NCI-H1436 (cell line): ENCODE data around the gene RCAN1.

Experiments
- DNase-seq: peaks from one replicate; lab custom pipeline; 2025; lab: John Stamatoyannopoulos, UW

RCAN1 gene

GRCh38 chr21:34537838-34538237, 77.1 kb downstream of the RCAN1 start:
- DNase-seq, result no peak

- no peak for DNase-seq
Observed at GRCh38 chr21:34536820-34537219, 78.1 kb downstream of the RCAN1 start.

- DNase-seq, result no peak
Observed at GRCh38 chr21:34536311-34536710, 78.6 kb downstream of the RCAN1 start.

- DNase-seq, result no peak
Observed at GRCh38 chr21:34535886-34536285, 79.0 kb downstream of the RCAN1 start.

GRCh38 chr21:34534522-34534921, 80.4 kb downstream of the RCAN1 start:
- no peak for DNase-seq

GRCh38 chr21:34533938-34534337, 81.0 kb downstream of the RCAN1 start:
- DNase-seq, result no peak

- no peak for DNase-seq
Observed at GRCh38 chr21:34531399-34531798, 83.5 kb downstream of the RCAN1 start.

- DNase-seq, result no peak
Observed at GRCh38 chr21:34530261-34530660, 84.7 kb downstream of the RCAN1 start.

- DNase-seq, result no peak
Observed at GRCh38 chr21:34528131-34528561, 86.8 kb downstream of the RCAN1 start.

GRCh38 chr21:34526618-34527290, 88.2 kb downstream of the RCAN1 start:
- DNase-seq, result no peak

GRCh38 chr21:34526241-34526617, 88.7 kb downstream of the RCAN1 start:
- DNase-seq, result no peak

- DNase-seq, result no peak
Observed at GRCh38 chr21:34524646-34525601, 90.0 kb downstream of the RCAN1 start.

GRCh38 chr21:34523019-34523555, 91.8 kb downstream of the RCAN1 start:
- no peak for DNase-seq

- DNase-seq, result no peak
Observed at GRCh38 chr21:34522284-34522683, 92.6 kb downstream of the RCAN1 start.

- no peak for DNase-seq
Observed at GRCh38 chr21:34521561-34521960, 93.4 kb downstream of the RCAN1 start.

GRCh38 chr21:34520764-34521508, 94.0 kb downstream of the RCAN1 start:
- DNase-seq, result no peak

- DNase-seq, result no peak
Observed at GRCh38 chr21:34520281-34520680, 94.6 kb downstream of the RCAN1 start.

GRCh38 chr21:34519694-34520093, 95.2 kb downstream of the RCAN1 start:
- DNase-seq, result no peak

GRCh38 chr21:34519016-34519415, 95.9 kb downstream of the RCAN1 start:
- no peak for DNase-seq

- no peak for DNase-seq
Observed at GRCh38 chr21:34518301-34518700, 96.6 kb downstream of the RCAN1 start.

- DNase-seq, result no peak
Observed at GRCh38 chr21:34517491-34518245, 97.2 kb downstream of the RCAN1 start.
